Thoracic aorta (tissue), 2 donors: ENCODE data around the gene OSER1. TPM values are rescaled to one million over a fixed set of nuclear protein-coding genes. Genes with fewer than 3 reads are reported as not detected.

ENCODE experiments used
- ATAC-seq: fragments of 150-250 bp; one replicate; pipeline ENCODE4 v1.8.0; 2017; ENCODE audit warnings: low read depth; ENCODE audit not compliant: insufficient number of reproducible peaks, low FRiP score
- DNase-seq: peaks from one replicate; pipeline ENCODE4 v3.0.0-alpha.2; 2020; ENCODE audit warnings: low spot score
- H3K27ac ChIP-seq, 2 donors: fragments of 200-600 bp; sonication (generic); 1 replicate in 1 of 2; 2 replicates in 1 of 2; pipeline ENCODE4 v1.5.1; 2016; ENCODE audit warnings: mild to moderate bottlenecking in 2 of 2, moderate library complexity in 2 of 2
- H3K27me3 ChIP-seq: fragments of 200-600 bp; sonication (generic); replicated peaks from 2 replicates; pipeline ENCODE4 v1.6.0; 2016; ENCODE audit warnings: mild to moderate bottlenecking; ENCODE audit not compliant: insufficient read depth
- H3K36me3 ChIP-seq: fragments of 200-600 bp; sonication (generic); one replicate; pipeline ENCODE4 v1.5.1; 2016
- H3K4me1 ChIP-seq, 2 donors: fragments of 200-600 bp; sonication (generic); 1 replicate in 1 of 2; 2 replicates in 1 of 2; pipeline versions ENCODE4 v1.5.1 to v1.6.0; 2016; ENCODE audit warnings: low read depth in 2 of 2, mild to moderate bottlenecking in 1 of 2; ENCODE audit not compliant: control insufficient read depth in 1 of 2
- H3K4me3 ChIP-seq: fragments of 200-600 bp; sonication (generic); 2 replicates; pipeline ENCODE4 v1.5.1; 2016; ENCODE audit warnings: mild to moderate bottlenecking
- H3K9me3 ChIP-seq: fragments of 200-600 bp; sonication (generic); 2 replicates; pipeline ENCODE4 v1.5.1; 2016
- total RNA-seq, 2 donors: library from RNA; depleted of rRNA; stranded (reverse); fragments of >200 nt; gene quantifications; one replicate each; pipeline versions ENCODE4 v1.1.0 to v1.2.3, GENCODE V29; 2016
- TF ChIP-seq, protein P1 (sequence below): fragments of 200-600 bp; sonication (generic); IDR thresholded peaks from one replicate; pipeline ENCODE4 v1.5.1; 2019; ENCODE audit warnings: antibody characterized with exemption

Gene OSER1
- total RNA-seq, 2 donors from 2014 or later = 33.6 to 34.4 TPM

DNA sequence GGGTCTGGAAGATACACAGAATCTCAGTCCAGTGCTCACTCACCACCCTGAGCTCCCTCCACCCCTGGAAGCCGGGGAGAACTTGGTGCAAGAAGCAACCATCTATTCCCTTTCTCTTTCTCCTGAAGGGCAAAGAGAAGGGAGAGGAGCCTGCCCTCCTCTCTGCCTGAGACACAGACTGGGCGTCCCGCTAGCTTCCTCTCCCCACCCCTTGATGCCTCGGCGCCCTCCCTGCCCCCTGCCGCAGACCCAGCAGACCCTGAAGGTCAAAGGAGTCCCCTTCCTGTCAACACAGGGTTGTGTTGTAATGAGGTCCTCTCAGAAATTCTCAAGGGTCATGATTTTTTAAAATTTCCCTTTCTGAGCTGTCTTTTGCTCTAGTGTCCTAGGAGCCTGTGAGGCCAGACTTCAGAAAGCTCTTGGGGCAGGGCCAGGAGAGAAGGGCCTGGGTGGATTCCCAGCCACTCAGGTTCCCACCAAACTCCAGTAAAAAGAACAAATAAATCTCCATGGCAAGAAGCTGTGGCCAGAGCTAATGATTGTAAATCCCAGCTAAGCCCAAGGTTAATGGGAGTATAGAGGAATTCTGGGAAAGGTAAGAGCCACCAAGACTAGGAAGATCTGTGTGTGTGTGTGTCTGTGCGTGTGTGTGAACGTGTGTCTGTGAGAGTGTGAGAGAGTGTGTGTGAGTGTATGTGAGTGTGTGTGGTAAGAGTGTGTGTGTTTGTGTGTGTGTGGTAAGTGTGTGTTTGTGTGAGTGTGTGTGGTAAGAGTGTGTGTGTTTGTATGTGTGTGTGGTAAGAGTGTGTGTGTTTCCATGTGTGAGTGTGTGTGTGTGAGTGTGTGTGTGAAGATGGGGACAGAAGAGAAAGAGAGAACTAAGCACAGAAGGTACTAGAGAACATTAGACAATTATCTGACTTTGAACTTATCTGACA, 22.5 kb downstream of the OSER1 start:
- DNase-seq = no peak
- TF ChIP-seq, protein P1, sequence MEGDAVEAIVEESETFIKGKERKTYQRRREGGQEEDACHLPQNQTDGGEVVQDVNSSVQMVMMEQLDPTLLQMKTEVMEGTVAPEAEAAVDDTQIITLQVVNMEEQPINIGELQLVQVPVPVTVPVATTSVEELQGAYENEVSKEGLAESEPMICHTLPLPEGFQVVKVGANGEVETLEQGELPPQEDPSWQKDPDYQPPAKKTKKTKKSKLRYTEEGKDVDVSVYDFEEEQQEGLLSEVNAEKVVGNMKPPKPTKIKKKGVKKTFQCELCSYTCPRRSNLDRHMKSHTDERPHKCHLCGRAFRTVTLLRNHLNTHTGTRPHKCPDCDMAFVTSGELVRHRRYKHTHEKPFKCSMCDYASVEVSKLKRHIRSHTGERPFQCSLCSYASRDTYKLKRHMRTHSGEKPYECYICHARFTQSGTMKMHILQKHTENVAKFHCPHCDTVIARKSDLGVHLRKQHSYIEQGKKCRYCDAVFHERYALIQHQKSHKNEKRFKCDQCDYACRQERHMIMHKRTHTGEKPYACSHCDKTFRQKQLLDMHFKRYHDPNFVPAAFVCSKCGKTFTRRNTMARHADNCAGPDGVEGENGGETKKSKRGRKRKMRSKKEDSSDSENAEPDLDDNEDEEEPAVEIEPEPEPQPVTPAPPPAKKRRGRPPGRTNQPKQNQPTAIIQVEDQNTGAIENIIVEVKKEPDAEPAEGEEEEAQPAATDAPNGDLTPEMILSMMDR = no peak
- Histone ChIP-seq H3K9me3 (no peaks in the 10 kb centered on the region), H3K27ac (peak overlapping the region; percentile 96 to 98), H3K4me3 (peak overlapping the region; percentile 91), H3K36me3 (no peaks in the 10 kb centered on the region), H3K4me1 (peaks cover 3 to 31% of the 10 kb centered on the region in 2 donors), H3K27me3 (no peaks in the 10 kb centered on the region)
- ATAC-seq = peak; percentile 2

DNA sequence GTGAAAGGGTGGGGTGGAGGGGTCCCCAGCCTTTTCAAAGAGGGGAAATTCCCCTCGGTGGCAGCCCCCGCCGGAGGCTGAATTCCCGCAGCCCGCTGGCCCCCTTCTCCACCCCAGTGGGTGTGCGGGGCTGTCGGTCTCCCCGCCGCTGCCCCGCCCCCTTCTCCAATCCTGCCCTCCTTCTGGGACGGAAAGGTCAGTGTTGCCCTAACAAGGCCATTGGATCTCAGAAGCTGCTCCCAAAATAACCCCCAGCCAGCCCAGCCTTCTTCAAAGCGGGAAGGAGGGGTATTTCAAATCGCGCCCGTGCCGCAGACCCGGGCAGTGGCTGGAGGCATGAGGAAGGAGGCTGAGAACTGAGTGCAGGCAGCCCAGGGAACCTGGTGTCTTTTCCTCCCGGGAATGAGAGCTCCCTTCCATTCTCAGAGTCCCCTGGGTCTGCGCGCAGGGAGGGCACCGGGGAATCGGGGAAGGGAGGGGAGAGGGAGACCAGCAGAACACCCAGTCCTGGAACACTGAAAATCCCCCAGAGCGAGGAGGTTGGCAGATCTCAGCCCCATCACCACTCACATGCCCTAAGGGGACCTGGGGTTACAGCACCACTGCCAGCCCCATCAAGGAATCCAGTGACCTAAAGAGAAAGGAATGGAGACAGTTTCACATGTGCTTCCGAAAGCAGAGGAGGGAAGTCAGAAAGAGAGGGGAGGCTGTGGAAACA, 23.4 kb downstream of the OSER1 start, which contains the start of gene JPH2:
Gene JPH2, minus strand, starts transcription at position 135 of the 718 bp plus-strand sequence. CDS start 483 bp downstream, outside the sequence.
- Histone ChIP-seq H3K4me1 (peaks cover 3 to 37% of the 10 kb centered on the region in 2 donors), H3K27ac (peak within 1 kb of the TSS; percentile 96 to 98), H3K4me3 (peak within 1 kb of the TSS; percentile 91), H3K36me3 (no peaks in the 10 kb centered on the region), H3K27me3 (no peaks in the 10 kb centered on the region), H3K9me3 (no peaks in the 10 kb centered on the region)
- ATAC-seq (peak; percentile 81), DNase-seq (peak; percentile 51)
- TF ChIP-seq, protein P1 = no peak

DNA sequence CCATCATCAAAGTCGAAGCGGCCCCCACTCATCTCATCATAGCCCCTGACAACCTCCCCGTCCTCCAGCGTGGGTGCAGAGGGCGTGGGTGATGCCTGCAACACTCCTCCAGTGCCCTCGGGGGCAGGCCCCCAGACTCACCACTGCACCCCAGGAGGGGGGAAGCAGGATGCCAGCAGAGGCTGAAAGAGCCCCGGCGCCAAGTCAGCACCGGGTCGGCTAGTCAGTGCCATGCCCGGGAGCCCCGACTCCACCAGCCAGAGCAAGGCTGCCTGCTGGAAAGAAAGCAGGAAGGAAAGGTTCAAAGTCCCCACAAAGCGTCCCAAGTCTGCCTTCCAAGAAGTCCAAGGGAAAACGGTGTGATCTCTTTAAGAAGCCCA, 23.9 kb downstream of the OSER1 start:
- H3K36me3 ChIP-seq = no peaks in the 10 kb centered on the region
- ATAC-seq = no peak
- peak overlapping the region; percentile 91 for H3K4me3 ChIP-seq
- H3K27me3 ChIP-seq = no peaks in the 10 kb centered on the region
- TF ChIP-seq, protein P1 = no peak
- peak overlapping the region; percentile 96 to 98 for H3K27ac ChIP-seq
- no peaks in the 10 kb centered on the region for H3K9me3 ChIP-seq
- peaks cover 3 to 42% of the 10 kb centered on the region in 2 donors for H3K4me1 ChIP-seq
- no peak for DNase-seq

DNA sequence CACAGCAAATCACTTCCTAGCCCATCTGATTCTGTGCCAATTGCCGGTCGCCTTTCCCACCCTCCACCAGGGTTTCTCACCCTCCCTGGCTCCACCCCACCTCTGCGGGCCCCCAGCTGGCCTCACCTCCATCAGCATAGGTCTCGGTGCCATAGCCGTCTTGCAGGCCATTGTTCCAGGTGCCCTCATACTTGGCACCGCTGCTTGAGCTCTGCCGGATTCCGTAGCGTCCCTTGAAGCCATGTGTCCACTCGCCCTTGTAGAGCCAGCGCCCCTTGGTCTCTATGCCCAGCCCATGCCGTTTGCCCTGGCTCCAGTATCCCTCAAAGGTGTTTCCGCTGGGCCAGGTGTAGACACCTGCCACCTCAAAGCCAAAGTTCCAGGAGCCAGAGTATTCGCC, 24.4 kb downstream of the OSER1 start:
- TF ChIP-seq, protein P1 = no peak
- Histone ChIP-seq H3K4me3 (peak overlapping the region; percentile 91), H3K27ac (peak overlapping the region; percentile 96 to 98), H3K9me3 (no peaks in the 10 kb centered on the region), H3K36me3 (no peaks in the 10 kb centered on the region), H3K4me1 (peaks cover 3 to 47% of the 10 kb centered on the region in 2 donors), H3K27me3 (no peaks in the 10 kb centered on the region)
- DNase-seq (no peak), ATAC-seq (no peak)

DNA sequence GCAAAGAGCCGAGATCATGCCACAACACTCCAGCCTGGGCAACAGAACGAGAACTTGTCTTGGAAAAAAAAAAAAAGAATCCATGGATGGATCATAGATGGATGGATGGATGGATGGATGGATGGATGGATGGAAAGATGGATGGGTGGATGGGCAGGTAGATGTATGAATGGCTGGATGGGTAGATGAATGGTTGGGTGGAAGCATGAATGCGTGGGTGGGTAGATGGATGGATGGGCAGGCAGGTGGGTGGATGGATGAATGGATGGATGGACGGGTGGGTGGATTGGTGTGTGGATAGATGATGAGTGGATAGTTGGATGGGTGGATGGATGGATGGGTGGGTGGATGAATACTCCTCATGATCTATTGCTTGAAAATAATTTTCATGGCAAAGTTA, 25.0 kb downstream of the OSER1 start:
- Histone ChIP-seq H3K27me3 (no peaks in the 10 kb centered on the region), H3K36me3 (no peaks in the 10 kb centered on the region), H3K9me3 (no peaks in the 10 kb centered on the region), H3K4me1 (peaks cover 3 to 50% of the 10 kb centered on the region in 2 donors), H3K27ac (peak overlapping the region; percentile 96 to 98), H3K4me3 (peak overlapping the region; percentile 91)
- ATAC-seq (no peak), DNase-seq (no peak)
- TF ChIP-seq, protein P1 = no peak
